A549 (cell line): Measurements from ENCODE around the gene DHX32.

Source experiments
- CTCF ChIP-seq: fragments of >200 bp; sonication (Bioruptor Twin); formaldehyde crosslinking; IDR thresholded peaks from 3 replicates; pipeline ENCODE4 v1.5.1; 2016
- ZNF302 ChIP-seq: fragments of 250-450 bp; sonication (Bioruptor Pico); IDR thresholded peaks from 2 replicates; pipeline ENCODE4 v1.9.0; 2021; ENCODE audit warnings: inconsistent platforms, mild to moderate bottlenecking, moderate library complexity

GRCh38 chr10:125802131-125802530, 79.0 kb downstream of the DHX32 start:
- no peak for TF ChIP-seq CTCF
- no peak for TF ChIP-seq ZNF302
